Gastrocnemius medialis (tissue), 4 donors: ENCODE measurements around the gene OR5I1.

Experiments
- POLR2A ChIP-seq, 2 donors: fragments of 450-650 bp; IDR thresholded peaks; one replicate each; pipeline ENCODE4 v1.6.1; 2017; ENCODE audit warnings: antibody characterized with exemption in 2 of 2, mild to moderate bottlenecking in 2 of 2, moderate library complexity in 2 of 2
- TF ChIP-seq, protein P1 (sequence below), 5 experiments: fragments of 450-650 bp in 3 of 5; fragments of 200-600 bp in 2 of 5; sonication (generic) in 2 of 5; IDR thresholded peaks in 4 of 5; conservative IDR thresholded peaks in 1 of 5; 1 replicate in 4 of 5; 2 replicates in 1 of 5; pipeline ENCODE4 v1.5.1; 2016 to 2019; ENCODE audit warnings: antibody characterized with exemption in 5 of 5, mild to moderate bottlenecking in 3 of 5, moderate library complexity in 3 of 5

DNA sequence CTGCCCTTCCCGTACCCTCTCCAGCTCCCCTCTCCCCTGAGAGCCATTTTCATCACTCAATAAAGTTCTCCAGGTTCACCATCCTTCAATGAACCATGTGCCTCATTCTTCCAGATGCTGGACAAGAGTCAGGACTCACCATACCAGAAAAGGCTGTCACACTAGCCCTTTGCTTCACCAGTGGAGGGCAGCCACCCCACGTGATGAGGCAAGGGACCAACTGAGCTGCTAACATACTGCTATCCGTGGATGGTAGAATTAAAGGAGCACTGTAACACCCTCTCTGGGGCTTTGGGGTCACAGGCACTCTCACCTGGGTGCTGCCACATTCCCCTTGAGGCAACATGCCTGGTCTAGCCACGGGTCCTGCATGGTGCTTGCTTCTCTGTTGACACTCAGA lies 13.1 kb upstream of the OR5I1 start:
- no peak for TF ChIP-seq POLR2A (IDR thresholded peaks at IDR 0.05)
- TF ChIP-seq, protein P1, sequence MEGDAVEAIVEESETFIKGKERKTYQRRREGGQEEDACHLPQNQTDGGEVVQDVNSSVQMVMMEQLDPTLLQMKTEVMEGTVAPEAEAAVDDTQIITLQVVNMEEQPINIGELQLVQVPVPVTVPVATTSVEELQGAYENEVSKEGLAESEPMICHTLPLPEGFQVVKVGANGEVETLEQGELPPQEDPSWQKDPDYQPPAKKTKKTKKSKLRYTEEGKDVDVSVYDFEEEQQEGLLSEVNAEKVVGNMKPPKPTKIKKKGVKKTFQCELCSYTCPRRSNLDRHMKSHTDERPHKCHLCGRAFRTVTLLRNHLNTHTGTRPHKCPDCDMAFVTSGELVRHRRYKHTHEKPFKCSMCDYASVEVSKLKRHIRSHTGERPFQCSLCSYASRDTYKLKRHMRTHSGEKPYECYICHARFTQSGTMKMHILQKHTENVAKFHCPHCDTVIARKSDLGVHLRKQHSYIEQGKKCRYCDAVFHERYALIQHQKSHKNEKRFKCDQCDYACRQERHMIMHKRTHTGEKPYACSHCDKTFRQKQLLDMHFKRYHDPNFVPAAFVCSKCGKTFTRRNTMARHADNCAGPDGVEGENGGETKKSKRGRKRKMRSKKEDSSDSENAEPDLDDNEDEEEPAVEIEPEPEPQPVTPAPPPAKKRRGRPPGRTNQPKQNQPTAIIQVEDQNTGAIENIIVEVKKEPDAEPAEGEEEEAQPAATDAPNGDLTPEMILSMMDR (IDR thresholded peaks at IDR 0.05 in 4 of 5, conservative IDR thresholded peaks at IDR 0.05 in 1 of 5): no peak
